Measurements from ENCODE around the gene C1orf56. TPM values are rescaled to one million over a fixed set of nuclear protein-coding genes. Genes with fewer than 3 reads are reported as not detected.

Gene C1orf56
- total and polyA plus RNA-seq, 8 donors, result 3.9 to 11.2 (median 8.8) TPM

DNA sequence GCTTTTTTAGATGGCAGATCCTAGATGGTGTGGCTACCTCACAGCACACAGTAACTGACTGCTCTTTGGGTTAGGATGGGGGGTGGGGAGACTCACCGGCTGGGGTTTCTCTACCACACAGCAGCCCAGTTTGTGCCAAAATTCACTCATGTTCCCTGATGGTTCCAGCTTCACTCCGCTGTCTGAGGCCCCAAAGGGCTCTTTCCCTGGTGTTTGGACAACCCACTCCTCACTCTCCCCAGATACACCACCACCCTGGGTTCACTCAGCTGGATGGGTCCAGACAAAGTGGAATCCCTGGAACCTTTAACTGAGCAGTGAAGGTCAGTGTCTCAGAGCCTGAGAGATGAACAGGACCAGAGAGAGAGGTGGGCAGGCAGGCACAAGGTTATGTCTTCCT lies 8.0 kb downstream of the C1orf56 start:
- ATAC-seq (no peak), DNase-seq (no peak)
- Histone ChIP-seq H3K4me1 (peaks cover 18 to 50% of the 10 kb centered on the region in 2 donors), H3K27ac (peak overlapping the region; percentile 36 to 89), H3K36me3 (peaks cover 12 to 60% of the 10 kb centered on the region in 2 donors), H3K9me3 (no peaks in the 10 kb centered on the region), H3K27me3 (no peaks in the 10 kb centered on the region), H3K4me3 (peak overlapping the region in 1 of 2 donors; percentile 94)
- TF ChIP-seq, protein P1, sequence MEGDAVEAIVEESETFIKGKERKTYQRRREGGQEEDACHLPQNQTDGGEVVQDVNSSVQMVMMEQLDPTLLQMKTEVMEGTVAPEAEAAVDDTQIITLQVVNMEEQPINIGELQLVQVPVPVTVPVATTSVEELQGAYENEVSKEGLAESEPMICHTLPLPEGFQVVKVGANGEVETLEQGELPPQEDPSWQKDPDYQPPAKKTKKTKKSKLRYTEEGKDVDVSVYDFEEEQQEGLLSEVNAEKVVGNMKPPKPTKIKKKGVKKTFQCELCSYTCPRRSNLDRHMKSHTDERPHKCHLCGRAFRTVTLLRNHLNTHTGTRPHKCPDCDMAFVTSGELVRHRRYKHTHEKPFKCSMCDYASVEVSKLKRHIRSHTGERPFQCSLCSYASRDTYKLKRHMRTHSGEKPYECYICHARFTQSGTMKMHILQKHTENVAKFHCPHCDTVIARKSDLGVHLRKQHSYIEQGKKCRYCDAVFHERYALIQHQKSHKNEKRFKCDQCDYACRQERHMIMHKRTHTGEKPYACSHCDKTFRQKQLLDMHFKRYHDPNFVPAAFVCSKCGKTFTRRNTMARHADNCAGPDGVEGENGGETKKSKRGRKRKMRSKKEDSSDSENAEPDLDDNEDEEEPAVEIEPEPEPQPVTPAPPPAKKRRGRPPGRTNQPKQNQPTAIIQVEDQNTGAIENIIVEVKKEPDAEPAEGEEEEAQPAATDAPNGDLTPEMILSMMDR (IDR thresholded peaks at IDR 0.05), result no peak
- intact Hi-C loops (cut with DNase I), result no loop called here

- peak overlapping the region; percentile 36 to 89 for H3K27ac ChIP-seq
- peak overlapping the region in 1 of 2 donors; percentile 94 for H3K4me3 ChIP-seq
These were observed 8.6 kb downstream of the C1orf56 start for GRCh38 chr1:151056149-151056548.

GRCh38 chr1:151058692-151059091 lies 11.1 kb downstream of the C1orf56 start:
- Histone ChIP-seq H3K27me3 (no peaks in the 10 kb centered on the region), H3K4me1 (peaks cover 18 to 49% of the 10 kb centered on the region in 2 donors), H3K4me3 (peak overlapping the region; percentile 66 to 94), H3K27ac (peak overlapping the region; percentile 89 to 95), H3K36me3 (peaks cover 8 to 31% of the 10 kb centered on the region in 2 donors), H3K9me3 (no peaks in the 10 kb centered on the region)
- peak in 3 of 4 donors; percentile 60 to 87 (median 80) for DNase-seq
- intact Hi-C loops (cut with DNase I), result no loop called here
- ATAC-seq, result peak; percentile 54
- TF ChIP-seq, protein P1 (IDR thresholded peaks at IDR 0.05), result no peak

More at GRCh38 chr1:151056149-151056548, 8.6 kb downstream of the C1orf56 start:
- TF ChIP-seq, protein P1 (IDR thresholded peaks at IDR 0.05), result no peak
- peaks cover 12 to 56% of the 10 kb centered on the region in 2 donors for H3K36me3 ChIP-seq
- no peaks in the 10 kb centered on the region for H3K9me3 ChIP-seq
- H3K4me1 ChIP-seq, result peaks cover 18 to 56% of the 10 kb centered on the region in 2 donors
- ATAC-seq (no peak), DNase-seq (no peak)
- no peaks in the 10 kb centered on the region for H3K27me3 ChIP-seq
- intact Hi-C loops (cut with DNase I), result no loop called here

- H3K4me3 ChIP-seq, result peak within 1 kb of the TSS; percentile 66 to 94
- peak within 1 kb of the TSS; percentile 89 to 95 for H3K27ac ChIP-seq
- peaks cover 2 to 24% of the 10 kb centered on the region in 2 donors for H3K36me3 ChIP-seq
- peak; percentile 93 for ATAC-seq
- TF ChIP-seq, protein P1 (IDR thresholded peaks at IDR 0.05), result peak; percentile 81 to 92
- H3K27me3 ChIP-seq, result no peaks in the 10 kb centered on the region
- no peaks in the 10 kb centered on the region for H3K9me3 ChIP-seq
- peak; percentile 83 to 98 (median 90) for DNase-seq
- intact Hi-C loops (cut with DNase I), result no loop called here
- peaks cover 18 to 49% of the 10 kb centered on the region in 2 donors for H3K4me1 ChIP-seq
These were observed 11.8 kb downstream of the C1orf56 start, which contains the start of gene CDC42SE1 for GRCh38 chr1:151059109-151060006. CDC42SE1 (minus strand) TSS chr1:151059622; CDS start chr1:151055730, 3,892 bp downstream.

Measured in left lung (tissue), 10 donors.